Liver (tissue), 9 donors: ENCODE measurements around the gene ARL2. TPM values are rescaled to one million over a fixed set of nuclear protein-coding genes. Genes with fewer than 3 reads are reported as not detected.

Experiments
- DNase-seq: peaks from one replicate; pipeline ENCODE4 v3.0.0-alpha.2; 2017; ENCODE audit warnings: low spot score
- H3K27ac ChIP-seq, 2 donors: one replicate each; pipeline ENCODE4 v1.7.0; 2013; ENCODE audit warnings: inconsistent platforms in 2 of 2, low read length in 2 of 2, control low read depth in 1 of 2, low read depth in 1 of 2, mild to moderate bottlenecking in 1 of 2
- H3K27me3 ChIP-seq, 4 donors: one replicate each; pipeline versions ENCODE4 v1.6.1 to v1.7.0; 2013; ENCODE audit warnings: low read length in 3 of 4, inconsistent platforms in 1 of 4, mild to moderate bottlenecking in 1 of 4, moderate library complexity in 1 of 4; ENCODE audit not compliant: control insufficient read depth in 4 of 4, insufficient read depth in 4 of 4
- H3K36me3 ChIP-seq, 4 donors: one replicate each; pipeline versions ENCODE4 v1.6.1 to v1.7.0; 2013; ENCODE audit warnings: low read length in 3 of 4, mild to moderate bottlenecking in 3 of 4, low read depth in 1 of 4, moderate library complexity in 1 of 4; ENCODE audit not compliant: control insufficient read depth in 4 of 4, insufficient read depth in 3 of 4
- H3K4me1 ChIP-seq, 4 donors: one replicate each; pipeline versions ENCODE4 v1.6.1 to v1.7.0; 2013; ENCODE audit warnings: low read length in 3 of 4, mild to moderate bottlenecking in 3 of 4, moderate library complexity in 1 of 4; ENCODE audit not compliant: control insufficient read depth in 4 of 4, insufficient read depth in 4 of 4
- H3K4me3 ChIP-seq, 3 donors: one replicate each; pipeline versions ENCODE4 v1.6.1 to v1.7.0; 2013; ENCODE audit warnings: low read length in 3 of 3, control low read depth in 1 of 3, low read depth in 1 of 3, mild to moderate bottlenecking in 1 of 3
- H3K9ac ChIP-seq, 2 donors: one replicate each; pipeline ENCODE4 v1.7.0; 2013; ENCODE audit warnings: low read length in 2 of 2, mild to moderate bottlenecking in 2 of 2, moderate library complexity in 2 of 2, control low read depth in 1 of 2, low read depth in 1 of 2
- H3K9me3 ChIP-seq, 4 donors: one replicate each; pipeline versions ENCODE4 v1.6.1 to v1.7.0; 2013; ENCODE audit warnings: low read length in 3 of 4; ENCODE audit not compliant: control insufficient read depth in 4 of 4
- ATF3 ChIP-seq: IDR thresholded peaks from 2 replicates; pipeline ENCODE4 v1.6.1; 2016; ENCODE audit warnings: antibody characterized with exemption
- CTCF ChIP-seq: fragments of 150-350 bp; IDR thresholded peaks from 2 replicates; pipeline ENCODE4 v1.5.1; 2017; ENCODE audit warnings: improper control_type of control experiment, low read depth, low read length; ENCODE audit not compliant: missing input control
- FOXA1 ChIP-seq: IDR thresholded peaks from 2 replicates; pipeline ENCODE4 v1.6.1; 2016; ENCODE audit warnings: antibody characterized with exemption
- HNF4A ChIP-seq, 2 donors: conservative IDR thresholded peaks; 2 replicates each; pipeline ENCODE4 v1.6.1; 2016; ENCODE audit warnings: antibody characterized with exemption in 2 of 2, mild to moderate bottlenecking in 2 of 2
- HNF4G ChIP-seq: IDR thresholded peaks from 2 replicates; pipeline ENCODE4 v1.6.1; 2016; ENCODE audit warnings: antibody characterized with exemption
- JUND ChIP-seq, 2 donors: IDR thresholded peaks; 2 replicates each; pipeline ENCODE4 v1.6.1; 2016; ENCODE audit warnings: antibody characterized with exemption in 2 of 2
- MAX ChIP-seq: IDR thresholded peaks from 2 replicates; pipeline ENCODE4 v1.6.1; 2016; ENCODE audit warnings: antibody characterized with exemption
- REST ChIP-seq: IDR thresholded peaks from 2 replicates; pipeline ENCODE4 v1.6.1; 2016; ENCODE audit warnings: antibody characterized with exemption, mild to moderate bottlenecking
- RXRA ChIP-seq, 2 donors: IDR thresholded peaks; 2 replicates each; pipeline ENCODE4 v1.6.1; 2017 to 2018; ENCODE audit warnings: antibody characterized with exemption in 2 of 2, mild to moderate bottlenecking in 1 of 2
- SP1 ChIP-seq: IDR thresholded peaks from 2 replicates; pipeline ENCODE4 v1.6.1; 2018; ENCODE audit warnings: antibody characterized with exemption, mild to moderate bottlenecking
- ZBTB33 ChIP-seq: IDR thresholded peaks from 2 replicates; pipeline ENCODE4 v1.6.1; 2016; ENCODE audit warnings: antibody characterized with exemption
- WGBS: extraction: QIAGEN DNeasy Blood & Tissue Kit; methylation state at CpG from one replicate; pipeline ENCODE4 v1.1.7; 2013; 5-methylcytosine and 5-hydroxymethylcytosine counted together
- polyA plus RNA-seq, 2 donors: library from polyadenylated mRNA; stranded (reverse) in 1 of 2; unstranded in 1 of 2; fragments of 200-250 nt in 1 of 2; fragments of >200 nt in 1 of 2; fragmentation: Nextera tagmentation in 1 of 2; extraction: Ambion mirVana in 1 of 2; gene quantifications; one replicate each; pipeline versions ENCODE4 v1.2.1 to v1.2.3, GENCODE V29; 2013 to 2015
- total RNA-seq, 2 donors: library from RNA; depleted of rRNA; stranded (reverse); fragments of >200 nt; gene quantifications; one replicate each; pipeline ENCODE4 v1.2.3, GENCODE V29; 2014
- donor health status: healthy.
- donor health status: healthy.
- donor health status: healthy.
- donor health status: healthy.
- donor health status: healthy.

The ARL2 gene
- total and polyA plus RNA-seq, 4 donors = 10.8 to 19.5 (median 15.0) TPM

- Histone ChIP-seq H3K4me1 (peaks cover 3 to 20% (median 15%) of the 10 kb centered on the region in 4 donors), H3K9ac (no peak overlapping the region), H3K36me3 (peaks cover 0 to 2% (median 0%) of the 10 kb centered on the region in 4 donors), H3K9me3 (no peaks in the 10 kb centered on the region), H3K27ac (no peak overlapping the region), H3K27me3 (no peaks in the 10 kb centered on the region), H3K4me3 (no peak overlapping the region)
- TF ChIP-seq ZBTB33 (no peak), CTCF (no peak), SP1 (peak; percentile 26), HNF4G (peak; percentile 36), RXRA (IDR thresholded peaks at IDR 0.05) (no peak), HNF4A (conservative IDR thresholded peaks at IDR 0.05) (peak; percentile 38 to 81), JUND (IDR thresholded peaks at IDR 0.05) (no peak), MAX (no peak), FOXA1 (no peak)
- 70% methylated on average over 6 of the region's 6 CpGs for WGBS
- DNase-seq = no peak
These were observed 25.7 kb upstream of the ARL2 start for GRCh38 chr11:64987998-64988854.

GRCh38 chr11:64989416-64989815 is 24.5 kb upstream of the ARL2 start:
- H3K27ac ChIP-seq = peak overlapping the region; percentile 36 to 50
- TF ChIP-seq ZBTB33 (no peak), HNF4A (conservative IDR thresholded peaks at IDR 0.05) (no peak), ATF3 (no peak), REST (no peak)
- H3K27me3 ChIP-seq = no peaks in the 10 kb centered on the region
- H3K9ac ChIP-seq = no peak overlapping the region
- H3K4me3 ChIP-seq = no peak overlapping the region
- 81% methylated on average over 13 of the region's 13 CpGs for WGBS
- H3K9me3 ChIP-seq = no peaks in the 10 kb centered on the region
- H3K4me1 ChIP-seq = peaks cover 3 to 20% (median 15%) of the 10 kb centered on the region in 4 donors
- no peak for DNase-seq
- H3K36me3 ChIP-seq = peaks cover 0 to 2% (median 0%) of the 10 kb centered on the region in 4 donors
